Stimulated activated CD4-positive, alpha-beta T cell treated with anti-CD3 and anti-CD28 coated beads, Interleukin-1b, Interleukin-23, amount 100 ng/mL, for 1 hour (primary cell): ENCODE measurements around the gene OR10P1.

Source experiments
- DNase-seq, 2 donors: peaks; one replicate each; pipeline ENCODE4 v3.0.0-alpha.2; 2020; ENCODE audit warnings: low read depth in 2 of 2

OR10P1 gene

GRCh38 chr12:55684761-55685370, 48.2 kb downstream of the OR10P1 start:
- DNase-seq: no peak

- DNase-seq: no peak
Measured at GRCh38 chr12:55685671-55686070, 49.0 kb downstream of the OR10P1 start.

GRCh38 chr12:55686366-55687010, 49.8 kb downstream of the OR10P1 start:
- no peak for DNase-seq
